HG03354 (cell line): ENCODE results near the gene CNPY1.

Source experiments
- ATAC-seq: cut with Tn5 transposase; IDR thresholded peaks from one replicate; pipeline ENCODE4 v1.9.1; 2021; ENCODE audit warnings: mild to moderate bottlenecking; ENCODE audit not compliant: unreplicated experiment, poor library complexity, severe bottlenecking

The CNPY1 gene

DNA sequence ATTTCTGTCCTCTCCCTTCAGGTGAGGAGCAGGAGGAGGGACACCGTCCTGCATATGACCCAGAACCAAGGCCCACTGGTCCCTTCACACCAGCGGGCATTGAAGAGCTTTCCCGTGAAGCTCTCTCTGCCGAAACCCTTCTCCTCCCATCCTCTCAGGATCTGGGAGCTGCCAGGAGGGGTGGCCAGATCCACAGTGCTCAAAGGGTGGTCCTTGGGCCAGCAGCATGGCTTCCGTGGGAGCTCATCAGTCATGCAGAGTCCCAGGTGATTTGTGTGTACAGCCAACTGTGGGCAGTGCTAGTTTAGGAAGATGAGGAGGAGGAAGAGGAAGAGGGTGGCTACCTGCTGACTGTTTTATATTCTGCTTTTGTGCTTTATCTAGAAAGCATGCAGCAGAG lies 28.4 kb downstream of the CNPY1 start:
- no peak for ATAC-seq

DNA sequence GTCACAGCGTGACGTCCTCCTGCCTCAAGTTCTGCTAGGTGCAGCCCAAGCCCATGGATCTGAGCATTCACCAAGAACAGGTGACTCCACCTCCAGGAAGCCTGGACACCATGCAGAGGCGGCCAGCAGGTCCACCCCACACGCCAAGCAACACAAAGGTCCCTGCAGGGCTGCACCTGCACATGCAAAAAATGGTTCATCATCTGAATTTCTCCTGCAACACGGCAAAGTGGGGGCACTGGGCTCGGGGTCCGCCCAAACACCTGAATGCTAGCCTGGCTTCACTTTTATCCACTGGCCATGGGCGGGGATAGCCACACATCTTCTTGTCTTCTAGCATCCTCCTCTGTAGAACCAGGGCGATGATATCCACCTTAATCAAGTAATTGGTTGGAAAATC lies 28.9 kb downstream of the CNPY1 start:
- ATAC-seq, result no peak

DNA sequence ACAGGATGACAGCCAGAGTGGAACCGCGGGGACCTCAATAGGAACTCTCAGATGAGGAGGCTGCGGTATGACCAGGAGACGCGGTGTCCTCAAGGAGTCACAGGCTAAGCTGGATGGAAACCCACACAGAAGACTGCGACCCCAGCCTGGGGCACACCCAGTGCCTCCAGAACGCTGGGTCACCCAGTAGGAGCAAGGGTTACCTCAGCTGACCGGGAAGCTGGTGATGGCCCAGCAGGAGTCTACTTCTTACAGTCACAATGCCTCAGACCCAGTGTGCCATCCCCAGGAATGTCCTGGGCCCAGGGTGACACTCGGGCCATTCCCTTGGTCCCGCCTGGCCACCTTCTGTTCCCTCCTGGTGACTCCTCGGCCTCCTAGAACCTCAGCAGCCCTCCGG lies 29.9 kb downstream of the CNPY1 start:
- ATAC-seq, result no peak

DNA sequence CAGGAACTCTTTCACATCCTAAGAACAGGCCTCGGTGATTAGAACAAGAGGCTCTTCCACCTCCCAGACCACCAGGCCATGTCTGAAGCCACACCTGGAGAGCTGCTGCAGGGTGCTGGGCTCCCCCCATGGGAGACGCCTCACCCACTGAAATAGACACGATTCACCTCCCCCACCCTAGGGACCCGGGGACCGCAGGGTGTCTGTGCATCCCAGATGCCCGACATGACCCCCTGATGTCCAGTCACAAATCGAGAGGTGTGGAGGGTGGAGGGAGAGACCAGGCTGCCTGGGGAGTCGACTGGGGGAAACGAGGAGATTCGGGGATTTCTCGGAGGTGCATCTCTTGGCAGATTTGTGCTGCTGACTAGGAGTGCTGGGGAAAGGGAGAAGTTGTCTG lies 31.0 kb downstream of the CNPY1 start:
- ATAC-seq, result no peak

DNA sequence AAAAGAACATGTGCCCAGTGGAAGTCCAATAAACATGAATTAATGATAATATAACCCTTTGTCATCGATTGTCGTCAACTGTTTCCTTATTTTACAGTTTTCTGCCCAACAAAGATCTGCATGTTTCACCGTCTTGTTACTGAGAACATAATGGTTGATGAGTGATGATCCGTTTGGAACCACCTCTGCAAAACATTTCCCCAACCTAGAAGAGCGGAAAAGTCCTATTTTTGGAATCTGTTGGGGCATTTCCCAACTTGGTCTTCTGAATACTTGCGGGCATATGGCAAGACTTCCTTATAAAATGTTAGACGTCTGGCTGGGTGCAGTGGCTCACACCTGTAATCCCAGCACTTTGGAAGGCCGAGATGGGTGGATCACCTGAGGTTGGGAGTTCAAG lies 32.1 kb downstream of the CNPY1 start:
- no peak for ATAC-seq

DNA sequence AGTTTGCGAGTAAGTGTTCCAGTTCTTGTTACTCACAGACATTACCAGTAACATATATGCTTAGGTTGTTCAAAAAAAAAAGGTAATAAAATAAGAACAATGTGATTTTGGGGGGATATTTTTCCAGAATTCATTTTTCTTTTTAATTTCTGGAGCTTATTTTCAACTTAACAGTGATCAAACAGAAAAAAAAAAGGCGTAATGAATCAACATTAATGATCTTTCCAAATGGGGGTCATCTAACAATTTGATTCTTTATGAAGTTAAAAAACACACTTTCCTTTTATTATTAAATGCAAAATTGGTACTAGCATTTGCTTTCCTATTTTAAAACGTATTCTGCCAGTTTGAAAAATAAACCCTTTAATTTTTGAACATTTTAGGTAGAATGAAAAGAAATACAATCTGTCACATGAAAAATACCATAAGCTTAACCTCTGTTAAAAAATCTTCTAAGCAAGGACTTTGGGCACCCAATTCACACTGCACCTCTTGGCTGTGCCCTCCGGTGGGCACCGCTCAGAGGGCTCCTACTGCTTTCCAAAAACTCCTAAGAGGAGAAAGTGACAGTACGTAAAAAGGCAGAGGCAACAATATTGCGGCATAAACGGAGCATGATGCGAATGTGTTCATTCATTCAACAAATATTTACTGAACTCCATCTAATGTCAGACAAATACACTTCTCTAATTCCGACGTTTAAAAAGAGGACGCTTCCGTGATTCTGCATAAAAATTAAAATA lies 32.6 kb downstream of the CNPY1 start:
- ATAC-seq, result no peak

DNA sequence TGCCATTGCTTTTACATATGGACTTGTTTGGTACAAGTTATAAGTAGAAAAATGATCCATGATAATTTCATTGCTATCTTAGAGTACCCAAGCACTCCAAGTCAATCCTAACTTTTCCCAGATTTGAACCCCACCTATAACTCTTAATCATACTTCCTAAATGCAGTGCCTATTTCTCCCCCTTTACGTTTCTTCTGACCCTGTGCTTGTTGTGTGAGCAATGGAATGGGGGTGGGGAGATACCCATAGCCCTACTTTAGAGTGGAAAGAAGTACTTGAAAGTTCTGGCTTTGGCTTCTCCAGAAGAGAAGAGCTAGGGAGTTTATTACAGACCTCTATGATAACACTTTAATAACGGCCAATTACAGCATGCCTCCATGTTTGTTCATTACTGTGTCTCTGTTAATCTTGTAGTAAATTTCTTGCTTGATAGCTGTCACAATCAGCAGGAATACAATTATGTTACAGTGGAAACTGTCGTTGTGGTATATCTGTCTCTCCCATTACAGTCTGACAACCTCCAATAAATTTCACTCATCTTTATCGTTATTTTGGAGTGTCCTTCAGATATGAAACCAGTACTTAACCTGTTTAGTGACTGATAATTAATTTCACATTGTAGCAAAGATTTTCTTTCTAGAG lies 34.0 kb downstream of the CNPY1 start:
- ATAC-seq, result no peak

DNA sequence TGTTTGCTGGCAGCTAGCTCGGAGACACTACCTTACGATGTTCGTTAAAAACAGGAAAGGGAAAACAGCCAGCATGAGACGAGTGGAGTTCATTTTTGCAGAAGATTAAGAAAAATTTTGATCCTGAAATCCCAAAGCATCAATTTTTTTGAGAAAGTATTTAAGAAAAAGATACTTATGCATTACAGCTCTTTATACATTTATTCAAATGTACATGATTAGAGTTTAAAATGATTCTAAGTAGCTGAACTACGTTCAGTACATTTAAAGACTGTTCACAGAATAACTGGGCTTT lies 34.7 kb downstream of the CNPY1 start:
- ATAC-seq, result no peak

DNA sequence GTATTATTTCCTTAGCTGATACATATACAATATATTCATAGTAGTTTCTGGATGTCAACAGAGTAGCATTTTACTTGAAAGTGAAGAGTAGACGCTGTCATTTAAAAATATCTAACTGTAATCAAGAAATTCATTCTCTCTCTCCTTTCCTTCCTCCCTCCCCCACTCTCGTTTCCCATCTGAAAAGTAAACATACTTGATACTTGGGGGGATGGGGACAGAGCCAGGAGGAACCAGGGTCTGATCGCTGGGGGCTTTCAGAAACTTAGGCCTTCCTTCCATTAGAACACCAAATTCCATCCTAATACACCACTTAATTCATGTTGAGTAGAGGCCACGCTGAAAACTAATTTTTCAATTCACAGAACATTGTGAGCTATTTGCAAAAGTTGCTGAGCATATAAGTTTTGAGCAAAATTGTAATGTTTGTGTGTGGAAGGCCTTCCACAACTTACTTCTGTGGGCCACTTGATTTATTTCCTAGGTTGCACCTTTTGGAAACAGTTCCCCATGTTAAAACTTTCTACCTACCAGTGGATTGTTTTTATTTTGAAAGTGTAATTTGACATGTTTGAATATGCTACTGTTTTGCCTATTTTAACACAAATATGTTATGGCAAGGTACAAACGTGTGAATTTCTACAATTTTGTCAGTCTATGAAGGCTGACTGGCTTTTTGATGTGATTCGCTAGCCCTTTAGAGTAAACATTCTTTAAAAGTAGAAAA lies 35.2 kb downstream of the CNPY1 start:
- ATAC-seq, result no peak

DNA sequence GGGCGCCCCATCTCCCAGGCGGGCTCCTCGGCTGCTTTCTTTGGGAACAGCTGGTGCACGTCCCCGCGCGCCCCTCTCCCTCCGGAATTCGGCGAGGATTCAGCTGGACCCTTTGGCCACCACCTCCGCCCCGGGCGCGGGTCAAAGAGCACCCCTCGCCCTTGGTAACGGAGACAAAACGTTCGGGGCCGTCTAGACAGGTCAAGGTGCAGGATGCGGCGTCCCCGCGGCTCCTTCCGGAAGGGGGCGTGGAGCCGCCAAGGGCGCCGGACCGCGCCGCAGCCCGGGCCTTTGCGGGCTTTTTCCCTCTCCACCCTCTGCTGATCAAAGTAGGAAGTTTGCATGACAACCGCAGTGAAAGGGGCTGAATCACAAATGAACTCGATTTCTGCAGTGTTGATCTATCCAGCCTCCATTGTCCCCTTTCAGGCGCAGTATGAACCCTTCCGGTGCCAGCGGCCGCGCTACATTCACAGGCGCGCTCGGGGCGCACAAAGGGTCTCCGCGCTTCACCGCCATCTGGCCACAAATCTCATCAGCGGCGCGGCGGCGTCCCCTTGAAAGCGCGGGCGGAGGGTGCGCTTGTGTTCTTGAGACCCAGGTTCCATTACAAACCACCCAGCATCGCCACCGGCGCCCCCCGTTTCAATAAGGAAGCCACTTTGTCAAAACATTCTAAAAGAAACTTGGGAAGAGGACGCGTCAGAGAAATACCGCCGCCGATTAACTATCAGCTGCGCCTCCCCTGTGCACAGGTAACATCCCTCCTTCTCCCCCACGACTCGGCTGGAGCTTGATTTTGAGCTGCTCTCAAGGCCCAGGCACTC lies 36.4 kb downstream of the CNPY1 start:
- ATAC-seq, result no peak

DNA sequence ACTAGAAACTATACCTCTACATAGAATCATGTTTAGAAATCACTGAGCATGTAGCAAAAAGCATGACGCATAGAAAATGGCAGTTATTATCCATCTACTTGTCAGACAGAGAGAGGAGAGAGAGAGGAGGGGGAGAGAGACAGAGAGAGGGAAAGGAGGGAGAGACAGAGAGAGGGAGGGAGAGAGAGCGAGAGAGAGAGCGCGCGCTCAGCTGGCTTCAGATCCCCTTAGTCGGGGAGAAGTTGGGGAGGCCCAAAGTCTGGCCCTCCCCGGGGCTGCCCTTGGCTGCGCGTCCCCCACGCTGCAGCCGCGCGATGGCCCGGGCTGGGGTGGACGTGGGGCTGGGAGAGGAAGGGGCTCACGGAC lies 37.0 kb downstream of the CNPY1 start:
- no peak for ATAC-seq

DNA sequence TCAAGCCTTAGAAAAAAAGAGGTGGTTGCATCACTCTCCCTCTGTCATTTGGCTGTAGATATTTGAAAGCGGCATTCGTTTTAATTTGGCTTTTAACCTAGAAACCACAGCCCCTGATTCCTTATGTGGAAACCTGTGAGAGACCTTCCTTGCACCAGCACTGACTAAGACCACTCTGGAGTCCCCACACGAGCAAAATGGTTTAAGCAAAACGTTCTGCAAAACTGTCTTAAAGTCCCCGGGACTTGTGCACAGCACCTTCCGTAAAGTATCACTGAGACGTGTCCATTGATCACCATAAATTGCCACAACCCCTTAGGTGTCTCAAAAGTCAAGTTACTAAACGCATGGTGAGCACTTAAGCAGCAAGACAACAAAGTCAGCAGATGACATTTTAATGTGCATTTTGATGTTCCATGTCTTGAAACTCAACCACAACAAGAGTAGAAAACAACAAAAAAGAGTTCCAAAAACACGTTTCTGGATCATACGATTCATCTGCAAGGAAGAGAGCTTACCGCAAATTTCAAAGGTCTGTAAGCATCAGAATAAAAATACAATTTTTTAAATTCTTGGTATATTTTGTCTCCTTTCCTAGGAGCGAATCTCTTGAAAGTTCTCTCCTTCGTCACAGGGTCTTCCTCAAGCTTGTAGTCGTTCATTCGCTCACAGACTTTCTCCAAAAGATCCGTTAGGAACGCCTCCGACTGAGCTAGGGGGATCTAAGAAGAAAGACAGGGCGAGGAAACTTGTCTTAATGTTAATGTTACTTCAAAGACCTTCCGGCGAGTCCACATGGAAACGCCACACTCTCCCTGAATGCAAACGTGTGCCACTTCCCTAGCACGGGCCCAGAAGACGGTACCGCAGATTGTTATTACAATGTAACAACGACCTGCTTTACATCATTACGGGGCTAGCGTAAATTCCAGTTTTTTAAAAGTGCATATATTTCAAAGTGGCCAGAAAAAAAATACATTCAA lies 37.7 kb downstream of the CNPY1 start:
- no peak for ATAC-seq

DNA sequence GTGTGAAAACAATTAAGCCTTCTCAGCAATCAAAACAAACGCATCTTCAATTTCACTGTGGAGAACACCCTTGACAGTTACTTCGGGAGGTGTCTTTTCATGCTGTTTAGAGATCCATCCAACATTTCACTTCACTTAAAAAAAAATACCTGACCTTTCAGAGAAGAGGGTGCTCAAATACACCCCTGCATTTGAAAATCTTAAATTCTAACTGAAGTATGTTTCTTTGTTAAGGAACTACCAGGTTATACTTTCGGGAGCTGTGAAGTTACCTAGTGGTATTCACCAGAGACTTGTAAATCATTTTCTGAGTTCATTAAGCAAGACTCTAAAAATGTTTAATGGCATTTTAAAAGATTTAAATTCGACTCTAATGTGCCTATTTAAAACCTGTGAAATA lies 38.8 kb downstream of the CNPY1 start:
- ATAC-seq, result no peak

DNA sequence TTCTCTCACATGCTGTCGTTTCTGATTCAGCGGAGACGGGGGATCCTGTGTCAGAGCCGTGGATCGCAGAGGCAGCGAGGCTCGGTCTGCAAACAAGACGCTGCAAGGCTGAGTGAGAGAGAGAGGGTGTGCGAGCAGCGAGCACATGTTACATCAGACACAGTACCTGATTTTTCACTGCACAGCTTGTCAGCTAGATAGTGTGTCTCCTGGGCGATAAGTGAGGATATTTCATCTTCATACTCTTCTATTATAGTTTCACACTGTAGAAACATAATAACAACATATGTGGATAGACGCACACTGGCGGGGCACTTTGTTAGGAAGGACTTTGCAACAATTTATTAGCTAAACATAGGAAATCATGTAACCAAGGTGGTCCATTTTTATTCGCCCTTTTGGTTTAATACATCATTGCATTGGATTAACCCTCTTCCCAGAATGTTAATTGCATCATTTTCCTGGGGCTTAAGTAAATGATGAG lies 39.5 kb downstream of the CNPY1 start:
- ATAC-seq, result no peak

DNA sequence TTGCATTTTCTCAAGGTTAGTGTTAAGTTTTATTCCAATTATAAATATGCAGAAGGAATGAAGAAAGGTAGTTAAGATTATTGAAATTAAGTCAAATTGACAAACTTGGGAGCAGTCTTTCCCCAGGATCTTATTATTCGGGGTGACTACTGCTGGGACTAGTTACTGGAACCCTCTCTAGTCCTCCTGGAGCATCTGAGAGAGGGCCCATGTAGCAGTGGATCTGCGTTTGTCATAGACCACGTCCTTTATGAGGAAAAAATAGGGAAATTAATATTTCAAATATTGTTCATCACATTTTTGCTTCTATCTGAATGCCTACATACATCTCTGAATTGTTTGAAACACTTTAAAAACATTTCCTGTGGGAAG lies 41.0 kb downstream of the CNPY1 start:
- no peak for ATAC-seq

DNA sequence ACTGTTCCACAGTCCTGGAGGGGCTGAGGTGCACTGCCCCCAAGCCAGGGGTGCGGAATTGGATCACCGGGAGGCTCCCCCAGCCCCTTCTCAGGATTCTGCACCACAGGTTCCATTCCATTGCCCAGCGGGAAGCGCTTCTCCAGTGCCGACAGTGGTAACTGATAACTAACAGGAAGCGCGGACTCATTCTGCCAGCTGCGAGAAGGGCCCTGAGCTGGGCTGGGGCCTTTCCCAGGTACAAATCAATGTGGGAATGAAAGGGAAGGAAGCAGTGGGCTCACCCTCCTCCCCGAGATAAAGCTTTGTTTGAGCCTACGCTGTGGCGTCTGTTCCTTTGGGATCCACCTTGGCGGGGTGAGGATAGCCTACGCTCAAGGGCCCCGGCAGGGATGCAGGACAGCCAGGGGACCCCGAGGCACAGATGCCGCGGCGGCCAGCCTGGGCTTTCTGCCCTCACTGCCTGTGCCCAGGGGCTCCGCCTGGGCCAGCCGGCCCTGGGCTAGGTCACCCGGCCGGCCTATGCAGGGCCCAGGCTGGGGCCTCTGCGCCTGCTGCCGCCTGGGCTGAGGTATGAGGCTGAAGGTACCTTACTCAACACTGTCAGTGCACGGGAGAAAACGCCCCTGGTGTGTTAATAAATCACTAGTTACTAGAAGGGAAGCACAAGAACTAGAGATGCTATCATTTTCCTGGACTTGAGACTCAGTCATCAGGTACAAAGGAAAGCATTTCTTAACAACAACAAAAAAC lies 49.0 kb downstream of the CNPY1 start:
- ATAC-seq, result no peak

DNA sequence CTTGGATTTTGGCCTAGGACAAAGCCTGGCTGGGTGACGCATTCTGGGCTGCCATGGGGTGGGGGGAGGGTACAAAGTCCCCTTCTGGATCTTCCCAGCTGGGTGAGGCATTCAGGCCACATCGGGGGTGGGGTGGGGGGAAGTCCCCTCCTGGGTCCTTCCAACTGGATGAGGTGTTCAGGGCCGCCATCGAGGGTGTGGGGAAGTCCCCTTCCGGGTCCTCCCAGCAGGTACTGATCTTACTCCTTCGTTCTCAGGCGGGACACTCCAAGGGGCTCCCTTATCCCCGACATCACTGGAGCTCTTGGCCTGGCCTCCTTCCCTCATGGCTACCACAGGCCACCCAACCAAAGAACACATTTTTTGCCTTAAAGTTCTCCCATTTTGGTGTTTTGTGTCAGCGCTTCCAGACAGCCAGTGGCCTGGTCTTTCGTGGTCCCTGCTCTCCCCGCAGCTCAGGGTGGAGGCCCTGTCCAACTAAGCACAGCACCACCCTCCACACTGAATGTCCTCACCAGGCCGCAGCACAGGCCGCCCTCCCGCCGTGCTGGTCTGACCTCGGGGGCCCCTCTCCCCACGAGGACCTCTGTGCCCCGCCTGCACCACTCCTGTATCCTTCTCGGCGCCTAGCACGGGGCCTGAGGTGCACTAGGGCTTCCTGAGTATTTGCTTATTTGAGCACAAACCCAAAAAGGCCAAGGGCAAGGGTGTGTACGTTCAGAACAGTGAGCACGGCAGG lies 49.9 kb downstream of the CNPY1 start:
- no peak for ATAC-seq
